ENCODE data around the gene CRB2.

Gene CRB2

DNA sequence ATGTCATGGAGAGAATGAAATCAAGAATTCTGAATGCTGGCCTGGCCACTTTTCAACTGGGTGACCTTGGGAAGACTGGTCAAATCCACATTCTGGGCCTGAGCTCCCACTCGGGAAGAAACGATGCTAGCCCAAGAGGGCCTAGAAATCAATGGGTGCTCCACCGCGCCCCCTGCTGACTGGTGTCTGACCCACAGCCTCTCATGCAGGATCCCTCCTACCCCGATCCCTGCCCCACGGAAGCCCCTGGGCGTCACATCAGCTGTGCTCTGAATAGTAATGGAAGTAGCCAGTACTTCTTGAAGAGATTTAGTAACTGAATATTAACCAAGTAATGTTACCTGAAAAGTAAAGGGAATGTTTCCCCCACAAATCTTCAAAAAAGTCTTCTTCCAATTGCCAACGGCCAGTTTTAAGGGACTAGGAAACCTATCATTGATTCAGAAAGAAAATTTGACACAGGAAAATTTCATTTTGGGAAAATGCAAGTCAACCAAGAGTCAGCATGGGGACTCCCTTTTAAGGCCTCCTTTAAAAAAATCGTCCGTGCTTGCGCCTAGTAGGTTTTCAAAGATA is 43.9 kb downstream of the CRB2 start:
- H3K9me3 ChIP-seq = no peaks in the 10 kb centered on the region
- no peaks in the 10 kb centered on the region for H3K4me1 ChIP-seq (ENCODE audit: control insufficient read depth in 1 of 2, insufficient read depth in 1 of 2, low read depth in 1 of 2, low read length in 1 of 2)
- TF ChIP-seq, protein P1, sequence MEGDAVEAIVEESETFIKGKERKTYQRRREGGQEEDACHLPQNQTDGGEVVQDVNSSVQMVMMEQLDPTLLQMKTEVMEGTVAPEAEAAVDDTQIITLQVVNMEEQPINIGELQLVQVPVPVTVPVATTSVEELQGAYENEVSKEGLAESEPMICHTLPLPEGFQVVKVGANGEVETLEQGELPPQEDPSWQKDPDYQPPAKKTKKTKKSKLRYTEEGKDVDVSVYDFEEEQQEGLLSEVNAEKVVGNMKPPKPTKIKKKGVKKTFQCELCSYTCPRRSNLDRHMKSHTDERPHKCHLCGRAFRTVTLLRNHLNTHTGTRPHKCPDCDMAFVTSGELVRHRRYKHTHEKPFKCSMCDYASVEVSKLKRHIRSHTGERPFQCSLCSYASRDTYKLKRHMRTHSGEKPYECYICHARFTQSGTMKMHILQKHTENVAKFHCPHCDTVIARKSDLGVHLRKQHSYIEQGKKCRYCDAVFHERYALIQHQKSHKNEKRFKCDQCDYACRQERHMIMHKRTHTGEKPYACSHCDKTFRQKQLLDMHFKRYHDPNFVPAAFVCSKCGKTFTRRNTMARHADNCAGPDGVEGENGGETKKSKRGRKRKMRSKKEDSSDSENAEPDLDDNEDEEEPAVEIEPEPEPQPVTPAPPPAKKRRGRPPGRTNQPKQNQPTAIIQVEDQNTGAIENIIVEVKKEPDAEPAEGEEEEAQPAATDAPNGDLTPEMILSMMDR (IDR thresholded peaks at IDR 0.05) = no peak
- H3K4me3 ChIP-seq (ENCODE audit: low read depth in 1 of 2, low read length in 1 of 2) = no peak overlapping the region
- H3K36me3 ChIP-seq = peaks cover 58% of the 10 kb centered on the region
- no peak overlapping the region for H3K27ac ChIP-seq
- H3K27me3 ChIP-seq = no peaks in the 10 kb centered on the region

DNA sequence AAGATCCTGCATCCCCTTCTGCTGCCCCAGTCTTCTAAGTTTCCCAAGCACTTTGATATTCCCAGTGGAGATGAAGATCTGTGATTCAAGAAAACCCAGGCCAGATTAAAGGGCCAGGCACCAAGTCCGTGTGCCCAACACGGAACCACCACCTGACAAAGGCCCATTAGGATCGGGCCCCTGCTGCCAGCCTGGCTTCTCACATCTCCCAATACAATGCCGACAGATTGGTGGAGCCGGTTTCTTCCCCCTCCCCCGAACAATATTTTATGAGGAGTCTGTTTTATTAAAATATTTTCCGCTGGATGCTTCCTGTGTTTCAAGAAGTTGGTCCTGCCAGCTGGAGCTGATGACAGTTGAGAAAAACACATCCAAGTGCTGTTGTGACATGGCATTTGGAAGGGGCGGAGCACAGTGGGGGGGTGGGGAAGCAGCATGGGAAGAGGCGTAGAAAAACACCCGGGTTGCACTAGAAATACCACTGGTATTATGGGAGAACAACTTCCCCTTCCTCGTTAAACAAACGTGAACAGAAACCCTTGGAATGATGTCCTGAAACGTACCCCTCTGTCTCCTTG is 45.0 kb downstream of the CRB2 start:
- no peaks in the 10 kb centered on the region for H3K27me3 ChIP-seq
- H3K27ac ChIP-seq = no peak overlapping the region
- H3K4me3 ChIP-seq (ENCODE audit: low read depth in 1 of 2, low read length in 1 of 2) = no peak overlapping the region
- no peaks in the 10 kb centered on the region for H3K4me1 ChIP-seq (ENCODE audit: control insufficient read depth in 1 of 2, insufficient read depth in 1 of 2, low read depth in 1 of 2, low read length in 1 of 2)
- TF ChIP-seq, protein P1 (IDR thresholded peaks at IDR 0.05) = no peak
- no peaks in the 10 kb centered on the region for H3K9me3 ChIP-seq
- peaks cover 51% of the 10 kb centered on the region for H3K36me3 ChIP-seq

DNA sequence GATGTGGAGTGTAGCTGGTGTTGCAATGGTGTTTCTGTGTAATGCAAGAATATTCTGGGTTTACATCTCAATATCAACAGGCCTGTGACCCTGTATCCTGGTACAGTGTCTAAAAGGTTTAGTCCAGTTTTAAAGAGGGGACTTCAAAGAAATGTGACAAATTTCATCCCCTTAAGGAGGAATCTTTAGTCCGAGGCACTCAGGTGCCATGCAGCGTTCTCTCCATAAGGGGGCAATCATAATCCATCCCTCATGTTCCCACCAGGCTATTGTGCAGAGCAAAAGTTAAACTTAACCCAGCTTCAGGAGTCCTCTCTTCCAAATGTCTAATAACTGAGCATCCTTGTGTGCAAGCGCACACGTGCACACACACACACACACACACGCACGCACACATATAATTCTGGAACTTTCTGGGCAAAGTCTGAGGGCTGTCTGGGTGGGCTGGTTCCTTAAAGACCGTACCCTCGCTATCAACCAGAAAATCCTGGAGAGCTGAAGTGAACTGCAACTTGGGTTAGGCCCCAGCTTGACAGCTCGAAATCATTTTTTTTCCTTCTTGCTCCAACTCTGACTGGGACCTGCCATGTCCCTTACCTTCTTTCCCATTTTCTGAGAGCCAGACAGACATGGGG is 46.0 kb downstream of the CRB2 start:
- Histone ChIP-seq H3K27ac (no peak overlapping the region), H3K4me1 (ENCODE audit: control insufficient read depth in 1 of 2, insufficient read depth in 1 of 2, low read depth in 1 of 2, low read length in 1 of 2) (no peaks in the 10 kb centered on the region), H3K36me3 (peaks cover 51% of the 10 kb centered on the region), H3K4me3 (ENCODE audit: low read depth in 1 of 2, low read length in 1 of 2) (no peak overlapping the region), H3K27me3 (no peaks in the 10 kb centered on the region), H3K9me3 (no peaks in the 10 kb centered on the region)
- TF ChIP-seq, protein P1 (IDR thresholded peaks at IDR 0.05) = no peak

DNA sequence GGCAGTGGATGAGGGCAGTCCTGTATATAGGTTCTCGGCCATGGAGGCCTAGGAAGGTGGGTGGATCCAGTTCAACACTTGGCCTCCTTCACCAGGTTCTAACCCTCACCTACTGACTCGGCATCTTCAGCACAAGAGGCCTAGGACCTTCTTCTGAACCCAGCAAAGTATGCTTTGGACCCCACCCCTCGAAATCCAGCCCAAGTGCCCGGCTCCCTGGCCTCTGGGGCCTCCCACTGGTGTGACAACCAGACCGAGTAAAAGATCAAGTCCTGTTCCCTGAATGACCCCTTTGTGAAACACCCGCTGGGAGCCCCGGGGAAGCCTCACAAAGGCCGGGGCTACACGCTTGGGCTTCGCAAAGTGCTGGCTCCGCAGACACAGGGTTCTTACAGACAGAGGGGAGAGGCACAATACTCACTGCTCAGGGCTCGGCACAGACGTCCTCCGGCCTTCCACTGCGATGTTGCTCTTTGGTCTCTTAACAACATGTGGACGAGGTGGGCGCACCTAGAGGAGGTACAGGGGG is 47.0 kb downstream of the CRB2 start:
- H3K4me1 ChIP-seq (ENCODE audit: control insufficient read depth in 1 of 2, insufficient read depth in 1 of 2, low read depth in 1 of 2, low read length in 1 of 2) = no peaks in the 10 kb centered on the region
- H3K4me3 ChIP-seq (ENCODE audit: low read depth in 1 of 2, low read length in 1 of 2) = no peak overlapping the region
- no peak overlapping the region for H3K27ac ChIP-seq
- peaks cover 51% of the 10 kb centered on the region for H3K36me3 ChIP-seq
- H3K27me3 ChIP-seq = no peaks in the 10 kb centered on the region
- no peaks in the 10 kb centered on the region for H3K9me3 ChIP-seq
- TF ChIP-seq, protein P1 (IDR thresholded peaks at IDR 0.05) = no peak

DNA sequence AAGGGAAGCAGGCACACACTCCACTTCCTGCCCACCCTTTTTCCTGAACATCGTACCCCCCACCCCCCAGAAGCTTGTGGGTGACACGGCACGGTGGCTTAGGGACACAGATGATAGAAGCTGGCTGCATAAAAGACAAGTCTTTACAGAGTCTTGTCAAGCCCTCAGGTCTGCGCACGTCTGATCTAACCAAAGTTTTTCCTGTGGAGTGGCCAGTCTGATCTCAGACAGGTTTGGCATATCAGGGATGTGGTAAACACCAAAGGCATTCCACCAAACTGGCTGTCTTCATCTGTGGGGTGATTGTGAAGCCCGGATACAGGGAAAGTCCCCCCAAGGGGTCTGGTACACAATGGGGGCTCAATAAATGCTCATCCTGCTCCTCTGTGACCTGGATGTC is 50.0 kb downstream of the CRB2 start:
- peaks cover 58% of the 10 kb centered on the region for H3K36me3 ChIP-seq
- no peak overlapping the region for H3K27ac ChIP-seq
- no peaks in the 10 kb centered on the region for H3K27me3 ChIP-seq
- no peak overlapping the region for H3K4me3 ChIP-seq (ENCODE audit: low read depth in 1 of 2, low read length in 1 of 2)
- no peaks in the 10 kb centered on the region for H3K4me1 ChIP-seq (ENCODE audit: control insufficient read depth in 1 of 2, insufficient read depth in 1 of 2, low read depth in 1 of 2, low read length in 1 of 2)
- H3K9me3 ChIP-seq = no peaks in the 10 kb centered on the region
- TF ChIP-seq, protein P1 (IDR thresholded peaks at IDR 0.05) = no peak

All from neutrophil (primary cell).